ENCODE data around the gene DTNA.

DTNA gene

DNA sequence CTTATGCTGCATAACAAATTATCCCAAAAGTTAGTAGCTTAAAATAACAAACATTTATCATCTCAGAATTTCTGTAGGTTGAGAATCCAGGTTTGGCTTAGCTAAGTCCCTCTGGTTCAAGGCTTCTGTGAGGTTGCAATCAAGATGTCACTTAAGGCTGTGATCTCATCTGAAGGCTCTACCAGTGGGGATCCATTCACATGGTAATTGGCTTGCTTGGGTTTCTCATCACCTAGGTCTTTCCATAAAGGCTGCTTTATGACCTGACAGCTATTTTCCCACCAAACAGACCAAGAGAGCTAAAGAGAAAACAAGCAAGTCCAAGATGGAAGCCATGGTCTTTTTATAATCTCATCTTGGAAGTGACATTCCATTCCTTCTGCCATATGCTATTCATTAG, 137.3 kb downstream of the DTNA start:
- H3K4me3 ChIP-seq (ENCODE audit: low read depth, low read length): no peak overlapping the region

DNA sequence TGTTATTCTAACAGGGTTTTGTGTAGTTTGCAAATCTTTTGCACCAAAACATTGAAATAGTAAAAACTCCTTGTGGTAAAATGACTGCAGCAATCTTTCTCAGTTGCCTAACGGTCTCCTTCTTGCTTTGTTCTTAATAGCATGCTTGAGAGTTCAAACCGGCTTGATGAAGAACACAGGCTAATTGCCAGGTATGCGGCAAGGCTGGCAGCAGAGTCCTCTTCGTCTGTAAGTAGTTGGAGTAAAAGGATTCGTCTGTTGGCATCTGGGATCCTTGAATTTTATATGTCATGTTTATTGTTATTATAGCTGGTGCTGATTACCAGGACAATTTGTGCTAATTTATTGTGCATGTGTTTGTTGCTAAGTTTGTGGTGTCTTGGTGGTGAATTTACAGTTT, 138.1 kb downstream of the DTNA start:
- no peak overlapping the region for H3K4me3 ChIP-seq (ENCODE audit: low read depth, low read length)

- H3K4me3 ChIP-seq (ENCODE audit: low read depth, low read length): no peak overlapping the region
Measured at GRCh38 chr18:34848695-34849094, 138.6 kb downstream of the DTNA start.

DNA sequence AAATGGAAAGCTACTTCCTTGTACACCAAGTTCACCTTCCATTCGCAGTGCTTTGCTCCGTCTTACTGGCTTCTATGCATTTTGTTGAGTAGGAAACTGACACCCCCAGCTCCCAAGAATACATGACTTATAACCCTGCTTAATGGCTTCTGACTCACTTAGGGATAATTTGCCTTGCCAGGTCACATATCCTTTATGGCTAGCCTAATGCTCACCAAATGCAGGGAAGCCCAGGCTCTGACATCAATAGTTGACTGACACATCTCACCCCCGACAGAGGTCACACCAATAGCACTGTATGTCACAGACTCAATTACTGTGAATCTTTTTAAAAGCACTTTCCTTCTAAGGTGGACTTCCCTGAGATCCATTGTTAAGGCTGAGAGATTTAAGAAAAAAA, 147.2 kb downstream of the DTNA start:
- H3K4me3 ChIP-seq (ENCODE audit: low read depth, low read length): no peak overlapping the region

DNA sequence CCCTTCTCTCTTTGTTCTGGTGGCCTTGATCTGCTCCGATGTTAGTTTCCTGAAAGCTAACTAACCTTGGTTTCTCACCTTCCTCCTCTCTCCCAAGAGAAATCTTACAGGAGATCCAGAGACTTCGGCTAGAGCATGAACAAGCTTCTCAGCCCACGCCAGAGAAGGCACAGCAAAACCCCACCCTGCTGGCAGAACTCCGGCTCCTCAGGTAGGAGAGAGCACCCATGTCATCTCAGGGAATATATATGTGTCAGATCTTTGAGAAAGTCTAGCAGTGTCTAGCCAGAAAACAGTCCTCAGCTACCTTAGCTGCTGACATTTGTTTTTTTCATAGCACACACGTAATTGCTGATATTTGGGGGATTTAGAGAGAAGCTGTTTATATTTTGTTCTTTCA, 148.1 kb downstream of the DTNA start:
- H3K4me3 ChIP-seq (ENCODE audit: low read depth, low read length): no peak overlapping the region

DNA sequence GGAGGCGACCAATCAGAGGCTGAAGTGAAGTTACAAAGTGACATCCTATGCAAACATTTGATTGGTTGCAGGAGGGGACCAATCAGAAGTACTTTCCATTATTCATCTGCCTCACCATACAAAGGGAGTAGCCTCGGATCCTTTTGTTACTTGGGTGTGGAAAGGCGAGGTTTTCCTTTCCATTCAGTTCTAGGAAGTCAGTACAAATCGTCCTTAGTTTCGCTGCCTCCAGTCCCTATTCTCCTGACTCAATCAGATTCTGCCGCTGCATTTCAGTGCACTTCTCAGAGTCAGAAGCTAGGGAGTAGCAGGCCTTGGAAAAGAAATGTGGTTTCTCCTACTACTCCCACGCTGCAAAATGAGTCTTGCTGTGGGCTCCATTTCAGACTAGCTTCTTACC, 149.4 kb downstream of the DTNA start:
- no peak overlapping the region for H3K4me3 ChIP-seq (ENCODE audit: low read depth, low read length)

DNA sequence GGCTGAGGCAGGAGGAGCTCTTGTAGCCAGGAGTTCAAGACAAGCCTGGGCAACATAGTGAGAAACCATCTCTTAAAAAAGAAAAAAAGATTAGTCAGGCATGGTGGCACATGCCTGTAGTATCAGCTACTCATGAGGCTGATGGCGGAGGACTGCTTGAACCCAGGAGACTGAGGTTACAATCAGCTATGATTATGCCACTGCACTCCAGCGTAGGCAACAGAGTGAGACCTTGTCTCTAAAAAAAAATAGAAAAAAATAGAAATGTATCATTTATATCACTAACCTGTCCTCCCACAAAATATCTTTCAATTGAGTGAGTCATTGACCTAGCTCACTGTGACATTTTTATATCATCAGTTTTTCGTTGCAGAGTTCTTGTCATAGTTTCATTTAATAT, 152.5 kb downstream of the DTNA start:
- H3K4me3 ChIP-seq (ENCODE audit: low read depth, low read length): no peak overlapping the region

DNA sequence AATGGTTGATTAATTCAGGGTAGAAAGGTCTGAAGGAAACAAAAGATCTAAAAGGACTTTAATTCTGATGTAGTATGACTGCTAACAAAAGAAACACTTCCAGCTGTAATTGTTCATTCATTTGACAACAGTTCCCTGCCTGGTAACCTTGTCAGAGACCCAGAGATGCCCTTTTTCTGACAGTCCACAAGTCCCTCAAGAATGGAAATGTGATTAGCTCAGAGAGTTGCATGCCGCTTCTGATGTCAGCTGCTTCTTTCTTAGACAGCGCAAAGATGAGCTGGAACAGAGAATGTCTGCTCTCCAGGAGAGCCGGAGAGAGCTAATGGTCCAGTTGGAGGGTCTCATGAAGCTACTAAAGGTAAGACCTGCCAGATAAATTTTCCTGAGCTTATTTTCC, 153.6 kb downstream of the DTNA start:
- H3K4me3 ChIP-seq (ENCODE audit: low read depth, low read length): no peak overlapping the region

DNA sequence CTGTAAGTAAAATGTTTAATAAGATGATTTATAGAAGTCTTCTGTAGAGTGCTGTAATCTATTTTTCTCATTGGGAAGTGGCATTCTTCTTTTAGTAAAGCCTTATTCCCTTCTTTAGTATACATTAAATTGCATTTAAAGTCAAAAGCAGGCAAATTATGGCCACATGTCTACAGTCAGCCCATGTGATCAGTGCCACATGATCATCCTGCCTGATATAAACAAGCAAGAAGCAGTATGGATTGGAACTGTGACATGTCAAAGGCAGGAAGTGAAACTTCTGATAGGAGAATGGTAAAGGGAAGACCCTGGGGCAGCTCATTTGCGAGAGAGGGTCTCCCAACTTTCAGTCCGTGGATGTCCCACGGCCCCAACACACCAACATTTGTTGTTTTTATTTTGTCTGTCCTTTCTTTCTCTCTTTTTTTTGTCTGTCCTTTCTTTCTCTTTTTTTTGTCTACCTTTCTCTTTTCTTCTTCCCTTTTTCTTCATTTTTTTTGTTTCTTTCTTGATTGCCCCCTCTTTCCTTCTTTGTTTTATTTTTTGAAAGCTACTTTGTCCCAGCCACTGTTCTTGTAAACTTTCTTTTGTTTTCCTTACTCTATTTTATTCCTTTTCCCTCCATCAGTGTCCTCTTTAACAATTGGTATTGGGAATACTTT, 154.9 kb downstream of the DTNA start:
- no peak overlapping the region for H3K4me3 ChIP-seq (ENCODE audit: low read depth, low read length)

DNA sequence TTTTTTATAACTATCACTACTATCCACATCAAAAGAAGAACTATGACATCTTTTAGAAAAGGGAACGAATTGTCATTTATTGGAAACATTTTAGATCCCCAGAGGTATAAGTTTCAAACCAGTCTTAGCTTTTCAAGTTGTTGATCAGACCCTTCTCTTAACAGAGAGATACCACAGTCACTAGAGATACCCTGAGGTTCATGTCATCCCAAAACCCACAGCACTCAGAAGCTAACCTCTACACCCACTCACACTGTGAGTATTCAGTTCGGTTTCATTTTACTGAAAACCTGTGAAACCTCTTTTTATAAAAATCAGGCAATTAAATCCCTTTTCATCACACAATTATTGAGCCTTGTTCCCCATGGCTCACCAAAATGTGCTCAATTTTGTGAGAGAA, 156.2 kb downstream of the DTNA start:
- H3K4me3 ChIP-seq (ENCODE audit: low read depth, low read length): no peak overlapping the region

GRCh38 chr18:34866739-34867138, 156.6 kb downstream of the DTNA start:
- no peak overlapping the region for H3K4me3 ChIP-seq (ENCODE audit: low read depth, low read length)

- H3K4me3 ChIP-seq (ENCODE audit: low read depth, low read length): no peak overlapping the region
Measured at GRCh38 chr18:34867520-34867919, 157.4 kb downstream of the DTNA start.

DNA sequence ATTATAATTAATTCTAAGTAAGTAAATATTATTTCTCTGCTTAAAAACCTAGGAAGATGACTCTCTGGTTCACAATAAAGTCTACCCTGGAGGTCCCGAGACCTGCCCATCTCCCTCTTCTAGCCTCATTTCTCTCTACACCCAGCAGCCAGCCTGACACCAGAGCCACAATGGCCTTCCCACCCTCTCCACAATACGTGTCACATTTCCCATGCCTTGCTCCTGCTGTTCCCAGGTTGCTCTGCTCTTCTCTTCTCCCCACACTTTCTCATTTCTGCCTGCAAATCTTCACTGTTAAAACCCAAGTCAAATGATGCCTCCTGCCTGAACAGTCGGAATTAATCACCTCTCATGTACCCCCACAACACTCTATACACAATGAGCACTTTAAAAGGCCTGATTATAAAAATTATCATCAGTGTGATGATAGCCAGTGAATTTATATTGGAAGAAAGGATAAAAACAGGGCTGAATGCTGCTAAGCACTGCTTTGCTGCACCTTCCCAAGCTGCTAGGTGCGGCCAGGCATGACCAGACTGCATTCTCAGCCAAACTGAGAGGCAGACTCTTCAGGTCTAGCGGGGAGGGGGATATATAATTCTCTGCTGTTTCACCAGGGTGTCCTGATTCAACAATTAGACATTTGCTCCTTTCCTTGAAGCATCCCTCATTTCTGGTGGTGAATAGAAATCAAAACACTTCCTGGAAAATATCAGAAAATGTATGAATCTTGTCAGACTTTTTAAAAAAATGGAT, 160.6 kb downstream of the DTNA start:
- H3K4me3 ChIP-seq (ENCODE audit: low read depth, low read length): no peak overlapping the region

DNA sequence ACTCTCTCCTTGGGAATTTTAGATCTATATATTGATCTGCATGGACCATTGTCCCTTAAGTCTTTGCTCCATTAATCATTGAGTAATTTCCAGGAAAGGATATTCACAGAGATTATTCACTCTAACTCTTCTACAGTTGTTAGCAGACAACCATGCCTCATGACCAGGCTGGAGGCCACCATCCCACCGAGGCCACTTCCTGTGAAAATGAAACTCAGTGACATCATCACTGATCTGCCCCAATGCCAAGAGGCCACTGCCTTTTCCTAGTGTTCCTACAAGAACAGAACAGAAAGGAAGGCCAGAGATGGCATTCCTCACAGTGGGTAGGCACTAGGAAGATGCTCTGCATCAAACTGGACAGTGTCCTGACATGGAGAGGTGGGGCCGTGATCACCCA, 161.3 kb downstream of the DTNA start:
- no peak overlapping the region for H3K4me3 ChIP-seq (ENCODE audit: low read depth, low read length)

DNA sequence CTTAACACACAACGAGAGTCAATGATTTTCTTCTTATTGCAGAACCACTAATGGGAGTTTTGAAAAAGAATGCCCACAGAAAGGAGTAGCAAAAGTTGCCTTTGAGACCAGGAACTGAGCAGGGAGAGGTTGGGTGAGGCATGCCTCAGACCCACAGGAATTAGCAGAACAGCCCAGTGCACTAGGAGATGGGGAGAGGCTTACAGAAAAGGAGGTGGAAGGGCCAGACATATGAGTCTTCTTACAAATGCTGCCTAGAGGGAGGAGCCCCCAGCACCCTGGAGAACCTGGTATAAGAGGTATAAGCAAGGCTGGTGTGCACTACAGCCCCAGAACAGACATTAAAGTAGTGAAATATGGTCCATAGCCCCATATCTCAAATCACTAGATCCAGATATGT, 162.0 kb downstream of the DTNA start:
- no peak overlapping the region for H3K4me3 ChIP-seq (ENCODE audit: low read depth, low read length)

DNA sequence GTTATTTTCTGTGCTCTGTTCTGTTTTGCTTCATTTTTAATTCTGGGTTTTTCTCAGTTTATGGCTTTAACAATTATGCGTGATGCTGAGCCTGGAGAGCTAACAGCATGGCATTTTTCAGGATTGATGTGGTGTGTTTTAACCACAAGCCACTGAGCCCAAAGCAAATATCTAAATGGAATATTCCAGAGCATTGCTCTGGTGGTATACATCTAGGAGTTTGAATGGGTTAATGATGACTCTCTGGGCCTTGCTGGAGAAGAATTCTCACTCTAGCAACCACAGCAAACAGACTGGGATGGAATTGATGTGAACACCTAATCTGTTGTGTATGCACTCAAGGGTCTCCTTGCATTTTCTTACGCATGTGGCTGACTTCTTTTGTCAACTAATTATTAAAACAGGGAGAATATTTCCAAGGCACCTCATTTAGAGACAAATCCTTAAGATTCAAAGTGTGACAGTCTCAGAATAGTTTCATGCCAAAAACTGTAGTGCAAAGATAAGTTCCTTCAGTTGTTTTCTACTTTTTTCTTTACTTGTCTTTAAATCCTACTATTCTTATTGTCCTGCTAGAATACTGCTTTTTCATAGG, 164.0 kb downstream of the DTNA start:
- H3K4me3 ChIP-seq (ENCODE audit: low read depth, low read length): no peak overlapping the region

- H3K4me3 ChIP-seq (ENCODE audit: low read depth, low read length): no peak overlapping the region
Measured at GRCh38 chr18:34875150-34875549, 165.1 kb downstream of the DTNA start.

GRCh38 chr18:34880403-34880802, 170.3 kb downstream of the DTNA start:
- H3K4me3 ChIP-seq (ENCODE audit: low read depth, low read length): no peak overlapping the region

DNA sequence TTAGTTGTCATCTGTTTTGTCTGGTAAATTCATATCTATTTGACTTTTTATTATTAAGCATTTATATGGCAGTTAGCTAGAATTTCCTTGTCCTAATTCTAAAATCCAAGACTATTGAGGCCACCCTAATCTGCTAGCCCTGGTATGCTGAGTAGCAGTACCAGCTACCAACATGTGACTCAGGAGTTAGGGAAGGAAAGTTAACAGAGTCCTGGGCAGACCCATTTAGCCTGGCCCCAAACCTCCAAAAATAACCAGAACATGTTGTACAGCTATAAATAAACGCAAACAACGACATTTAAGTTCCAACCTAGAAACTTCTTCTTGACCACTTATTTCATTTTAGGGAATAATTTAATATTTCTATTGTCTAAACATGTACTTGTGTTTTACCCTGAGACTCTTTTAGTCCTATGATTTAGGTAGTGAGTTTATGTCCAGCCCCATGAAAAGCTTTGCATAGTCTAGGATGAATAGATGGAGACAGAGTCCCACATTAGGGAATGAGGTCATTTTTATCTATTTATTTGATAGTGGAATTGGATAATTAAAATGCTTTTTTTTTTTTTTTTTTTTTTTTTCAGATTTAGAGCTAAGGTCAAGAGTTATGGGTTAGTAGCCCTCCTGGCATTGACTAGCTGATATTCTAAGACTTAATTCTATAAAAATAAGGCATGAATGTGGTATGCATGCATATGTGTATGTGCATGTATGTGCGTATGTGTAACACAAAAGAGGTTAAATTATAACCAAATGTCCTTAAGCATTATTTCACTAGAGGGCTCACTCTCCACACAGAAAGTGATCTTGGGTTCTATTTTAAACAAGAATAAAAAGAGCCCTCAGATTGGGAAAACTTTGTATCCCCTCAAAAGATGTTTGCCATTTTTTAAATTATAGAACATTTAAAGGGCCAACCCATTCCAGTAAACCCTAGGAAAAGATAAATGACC, 171.1 kb downstream of the DTNA start:
- H3K4me3 ChIP-seq (ENCODE audit: low read depth, low read length): no peak overlapping the region

DNA sequence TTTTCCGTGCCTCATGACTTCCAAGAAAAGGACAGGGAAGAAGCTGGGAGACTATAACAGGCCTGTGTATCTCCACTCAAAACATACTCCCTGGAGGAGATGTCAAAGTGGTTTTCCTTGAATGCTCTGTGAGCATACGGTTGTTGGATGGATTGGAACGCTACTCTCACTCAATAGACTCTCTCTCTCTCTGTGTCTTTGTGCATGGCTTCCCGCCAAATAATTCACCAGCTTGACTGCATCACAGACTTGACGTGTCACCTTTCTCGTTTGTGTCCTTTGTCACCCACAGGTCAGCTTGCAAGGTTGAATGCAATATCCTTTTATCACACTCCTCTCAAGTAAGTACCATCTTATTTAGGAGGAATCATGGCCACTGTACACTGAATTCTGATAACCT, 174.3 kb downstream of the DTNA start:
- H3K4me3 ChIP-seq (ENCODE audit: low read depth, low read length): no peak overlapping the region

GRCh38 chr18:34886177-34886576, 176.1 kb downstream of the DTNA start:
- no peak overlapping the region for H3K4me3 ChIP-seq (ENCODE audit: low read depth, low read length)
